ENCODE data around the gene MX2.

GRCh38 chr21:41393876-41394465 lies 32.1 kb downstream of the MX2 start:
- TF ChIP-seq POLR2A (IDR thresholded peaks at IDR 0.05; ENCODE audit: low read length) (no peak), GATA1 (IDR thresholded peaks at IDR 0.05; ENCODE audit: low read depth, low read length) (no peak)

All from erythroblast (primary cell).